Vagina (tissue), 2 donors: ENCODE measurements around the gene NT5DC4.

Experiments used
- POLR2A ChIP-seq, 2 donors: fragments of 450-650 bp; IDR thresholded peaks; one replicate each; pipeline ENCODE4 v1.6.1; 2017; ENCODE audit warnings: antibody characterized with exemption in 2 of 2, mild to moderate bottlenecking in 2 of 2, moderate library complexity in 2 of 2
- POLR2AphosphoS5 ChIP-seq, 2 donors: sonication (generic); formaldehyde crosslinking; IDR thresholded peaks; one replicate each; pipeline ENCODE4 v1.9.0; 2017; ENCODE audit warnings: antibody characterized with exemption in 2 of 2, mild to moderate bottlenecking in 2 of 2, low read depth in 1 of 2; ENCODE audit not compliant: insufficient read depth in 1 of 2
- TF ChIP-seq, protein P1 (sequence below), 3 experiments: fragments of 450-650 bp in 2 of 3; fragments of 200-600 bp in 1 of 3; sonication (generic) in 1 of 3; IDR thresholded peaks; one replicate each; pipeline ENCODE4 v1.5.1; 2017 to 2019; ENCODE audit warnings: antibody characterized with exemption in 3 of 3, mild to moderate bottlenecking in 2 of 3, moderate library complexity in 2 of 3

DNA sequence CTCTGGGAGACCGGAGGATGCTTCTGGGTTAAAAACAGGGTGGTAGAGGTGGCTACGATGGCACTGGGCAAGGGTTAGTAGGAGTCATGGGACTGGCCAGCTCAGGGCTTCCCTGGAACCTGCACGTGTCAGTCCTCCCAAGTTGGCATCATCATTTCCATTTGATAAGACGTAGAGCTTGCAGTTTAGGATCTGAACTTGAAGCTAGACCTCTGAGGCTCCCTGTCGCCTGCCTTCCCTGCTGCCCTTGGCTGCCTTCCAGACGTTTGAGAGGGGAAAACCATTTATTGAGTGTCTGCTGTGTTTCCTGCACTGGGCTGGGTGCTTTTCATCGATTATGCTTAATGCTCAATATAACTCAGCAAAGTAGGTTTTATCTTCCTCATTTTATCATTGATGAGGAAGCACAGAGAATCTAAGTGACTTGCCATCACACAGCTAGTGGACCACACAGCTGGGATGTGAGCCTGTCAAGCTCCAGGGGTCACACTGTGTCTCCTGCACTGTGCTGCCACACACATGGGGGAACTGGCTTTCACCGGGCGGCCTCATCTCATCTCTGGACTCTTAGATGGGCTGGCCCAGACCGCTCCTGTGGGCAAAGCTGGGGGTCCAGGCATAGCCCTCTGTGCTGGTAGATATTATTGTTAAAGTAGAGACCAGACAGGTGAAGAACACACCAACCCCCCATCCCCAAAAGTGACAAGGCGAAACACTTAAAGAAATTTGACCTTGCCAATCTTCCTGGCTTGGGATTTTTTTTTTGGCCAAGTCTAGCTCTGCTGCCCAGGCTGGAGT is 7.8 kb downstream of the NT5DC4 start:
- TF ChIP-seq POLR2A (IDR thresholded peaks at IDR 0.05) (no peak), POLR2AphosphoS5 (IDR thresholded peaks at IDR 0.05; ENCODE audit: insufficient read depth in 1 of 2, low read depth in 1 of 2) (no peak)
- TF ChIP-seq, protein P1, sequence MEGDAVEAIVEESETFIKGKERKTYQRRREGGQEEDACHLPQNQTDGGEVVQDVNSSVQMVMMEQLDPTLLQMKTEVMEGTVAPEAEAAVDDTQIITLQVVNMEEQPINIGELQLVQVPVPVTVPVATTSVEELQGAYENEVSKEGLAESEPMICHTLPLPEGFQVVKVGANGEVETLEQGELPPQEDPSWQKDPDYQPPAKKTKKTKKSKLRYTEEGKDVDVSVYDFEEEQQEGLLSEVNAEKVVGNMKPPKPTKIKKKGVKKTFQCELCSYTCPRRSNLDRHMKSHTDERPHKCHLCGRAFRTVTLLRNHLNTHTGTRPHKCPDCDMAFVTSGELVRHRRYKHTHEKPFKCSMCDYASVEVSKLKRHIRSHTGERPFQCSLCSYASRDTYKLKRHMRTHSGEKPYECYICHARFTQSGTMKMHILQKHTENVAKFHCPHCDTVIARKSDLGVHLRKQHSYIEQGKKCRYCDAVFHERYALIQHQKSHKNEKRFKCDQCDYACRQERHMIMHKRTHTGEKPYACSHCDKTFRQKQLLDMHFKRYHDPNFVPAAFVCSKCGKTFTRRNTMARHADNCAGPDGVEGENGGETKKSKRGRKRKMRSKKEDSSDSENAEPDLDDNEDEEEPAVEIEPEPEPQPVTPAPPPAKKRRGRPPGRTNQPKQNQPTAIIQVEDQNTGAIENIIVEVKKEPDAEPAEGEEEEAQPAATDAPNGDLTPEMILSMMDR (IDR thresholded peaks at IDR 0.05): no peak
